Prostate gland (tissue), 2 donors: ENCODE data around the gene SEPTIN5. TPM values are rescaled to one million over a fixed set of nuclear protein-coding genes. Genes with fewer than 3 reads are reported as not detected.

Source experiments
- DNase-seq: peaks from one replicate; pipeline ENCODE4 v3.0.0-alpha.2; 2019; ENCODE audit warnings: low spot score
- H3K27ac ChIP-seq, 2 donors: fragments of 200-600 bp; sonication (generic); 2 replicates each; pipeline ENCODE4 v1.5.1; 2017 to 2019
- H3K27me3 ChIP-seq: fragments of 200-600 bp; sonication (generic); replicated peaks from 2 replicates; pipeline ENCODE4 v1.5.1; 2019; ENCODE audit not compliant: insufficient read depth
- H3K36me3 ChIP-seq, 2 donors: fragments of 200-600 bp; sonication (generic); 1 replicate in 1 of 2; 2 replicates in 1 of 2; pipeline versions ENCODE4 v1.5.1 to v1.8.1; 2017 to 2019
- H3K4me1 ChIP-seq: fragments of 200-600 bp; sonication (generic); replicated peaks from 2 replicates; pipeline ENCODE4 v1.5.1; 2019
- H3K4me3 ChIP-seq, 2 donors: fragments of 200-600 bp; sonication (generic); 2 replicates each; pipeline ENCODE4 v1.5.1; 2017 to 2019
- H3K9me3 ChIP-seq: fragments of 200-600 bp; sonication (generic); 2 replicates; pipeline ENCODE4 v1.5.1; 2017
- CTCF ChIP-seq, 4 experiments: fragments of 200-600 bp in 2 of 4; fragments of 450-650 bp in 2 of 4; sonication (generic) in 2 of 4; IDR thresholded peaks; 1 replicate in 3 of 4; 2 replicates in 1 of 4; pipeline ENCODE4 v1.5.1; 2016 to 2019; ENCODE audit warnings: antibody characterized with exemption in 4 of 4, mild to moderate bottlenecking in 2 of 4, moderate library complexity in 2 of 4
- POLR2A ChIP-seq: fragments of 450-650 bp; IDR thresholded peaks from one replicate; pipeline ENCODE4 v1.6.1; 2016; ENCODE audit warnings: antibody characterized with exemption, mild to moderate bottlenecking
- POLR2AphosphoS5 ChIP-seq: sonication (generic); formaldehyde crosslinking; IDR thresholded peaks from one replicate; pipeline ENCODE4 v1.6.1; 2017; ENCODE audit warnings: antibody characterized with exemption
- WGBS: methylation state at CpG from one replicate; pipeline ENCODE4 v1.1.5; 2018; 5-methylcytosine and 5-hydroxymethylcytosine counted together
- intact Hi-C: fragments of 100-400 bp; cut with DNase I; formaldehyde crosslinking; loops from one replicate; pipeline ENCODE4 v1.14.2; 2022
- total RNA-seq, 2 donors: library from RNA; depleted of rRNA; stranded (reverse); fragments of >200 nt; gene quantifications; one replicate each; pipeline ENCODE4 v1.1.0, GENCODE V29; 2016

Gene SEPTIN5
- total RNA-seq, 2 donors from 2014 or later = 17.1 to 96.2 TPM

GRCh38 chr22:19754701-19755144 is 40.4 kb downstream of the SEPTIN5 start:
- 43% methylated on average over 14 of the region's 14 CpGs for WGBS
- no peak for DNase-seq

DNA sequence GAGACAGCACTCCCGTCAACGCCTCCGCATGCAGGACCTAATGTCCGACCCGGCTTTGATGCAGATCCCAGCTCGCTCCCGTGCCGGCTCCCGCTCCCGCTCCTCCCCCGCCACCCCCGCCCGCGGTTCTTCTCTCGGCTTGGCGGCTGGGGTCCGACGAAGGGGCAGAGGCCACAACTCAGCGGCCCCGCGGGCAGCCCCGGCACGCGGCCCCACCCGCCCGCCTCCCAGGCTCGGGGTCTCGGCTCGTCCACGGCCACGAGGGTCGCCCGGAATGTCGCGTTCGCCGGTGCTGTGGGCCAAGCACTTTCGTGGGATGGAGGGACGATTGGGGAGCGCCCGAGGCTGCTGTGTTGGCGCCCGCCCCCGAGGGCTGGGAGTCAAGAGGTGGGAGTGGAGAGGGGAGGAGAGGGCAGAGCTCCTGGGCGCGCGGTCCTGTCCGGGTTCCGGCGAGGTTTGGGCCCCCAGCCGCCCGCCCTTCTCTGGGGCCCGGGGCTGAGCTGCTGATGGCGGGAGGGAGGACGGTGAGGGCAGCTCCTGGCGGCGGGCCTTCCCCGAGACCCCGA is 40.9 kb downstream of the SEPTIN5 start:
- no peaks in the 10 kb centered on the region for H3K36me3 ChIP-seq
- WGBS = 1% methylated on average over 33 of the region's 59 CpGs
- H3K27ac ChIP-seq = no peak overlapping the region
- H3K4me3 ChIP-seq = peak overlapping the region in 1 of 2 donors; percentile 14
- intact Hi-C loops = no loop called here
- no peak for TF ChIP-seq CTCF (IDR thresholded peaks at IDR 0.05)
- no peak for TF ChIP-seq POLR2AphosphoS5
- no peak for TF ChIP-seq POLR2A
- peaks cover 5% of the 10 kb centered on the region for H3K4me1 ChIP-seq
- no peaks in the 10 kb centered on the region for H3K9me3 ChIP-seq
- no peak for DNase-seq
- H3K27me3 ChIP-seq = peaks cover 19% of the 10 kb centered on the region

More at GRCh38 chr22:19754701-19755144, 40.4 kb downstream of the SEPTIN5 start:
- no peak for TF ChIP-seq CTCF (IDR thresholded peaks at IDR 0.05)
- TF ChIP-seq POLR2A = no peak
- TF ChIP-seq POLR2AphosphoS5 = no peak
- intact Hi-C loops = no loop called here
- Histone ChIP-seq H3K9me3 (no peaks in the 10 kb centered on the region), H3K27ac (no peak overlapping the region), H3K36me3 (no peaks in the 10 kb centered on the region), H3K4me3 (no peak overlapping the region), H3K4me1 (peaks cover 5% of the 10 kb centered on the region), H3K27me3 (peaks cover 19% of the 10 kb centered on the region)

DNA sequence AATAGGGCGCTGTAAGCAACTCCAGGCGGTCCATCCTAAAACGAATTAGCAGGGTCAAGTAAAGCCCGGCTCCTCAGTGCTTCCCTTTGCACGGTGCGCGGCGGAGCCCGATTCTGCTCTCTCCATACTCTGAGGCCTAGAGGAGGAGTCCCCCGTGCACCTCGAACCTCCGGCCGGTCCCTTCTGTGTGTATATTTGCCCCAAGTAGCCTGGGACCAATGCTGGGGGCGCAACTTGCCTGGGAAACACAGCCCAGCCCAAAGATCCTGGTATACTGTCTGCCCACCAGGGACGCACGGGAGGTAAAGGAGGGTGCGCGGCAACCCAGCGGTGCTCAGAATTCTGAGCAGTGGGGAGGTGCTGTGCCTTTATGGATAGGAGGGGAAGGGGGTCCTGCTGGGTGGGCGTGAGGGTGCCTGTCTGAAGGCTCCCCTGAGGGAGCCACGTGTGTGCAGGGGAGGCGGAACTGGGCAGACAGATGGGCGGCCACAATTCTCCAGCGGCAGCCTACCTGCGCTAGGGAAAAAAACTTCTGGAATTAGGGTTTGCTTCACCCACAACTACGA is 41.5 kb downstream of the SEPTIN5 start:
- intact Hi-C loops = no loop called here
- 7% methylated on average over 25 of the region's 26 CpGs for WGBS
- H3K9me3 ChIP-seq = no peaks in the 10 kb centered on the region
- peaks cover 19% of the 10 kb centered on the region for H3K27me3 ChIP-seq
- TF ChIP-seq POLR2A (no peak), CTCF (IDR thresholded peaks at IDR 0.05) (no peak), POLR2AphosphoS5 (no peak)
- peaks cover 5% of the 10 kb centered on the region for H3K4me1 ChIP-seq
- DNase-seq = no peak
- no peak overlapping the region for H3K27ac ChIP-seq
- no peaks in the 10 kb centered on the region for H3K36me3 ChIP-seq
- H3K4me3 ChIP-seq = no peak overlapping the region

- Histone ChIP-seq H3K27ac (no peak overlapping the region), H3K4me3 (peak overlapping the region; percentile 18 to 29), H3K4me1 (peaks cover 5% of the 10 kb centered on the region), H3K36me3 (no peaks in the 10 kb centered on the region), H3K27me3 (peaks cover 19% of the 10 kb centered on the region), H3K9me3 (no peaks in the 10 kb centered on the region)
- intact Hi-C loops = no loop called here
- peak; percentile 68 for DNase-seq
- TF ChIP-seq POLR2AphosphoS5 = no peak
- TF ChIP-seq POLR2A = no peak
- peak; percentile 42 to 84 (median 70) for TF ChIP-seq CTCF (IDR thresholded peaks at IDR 0.05)
- 6% methylated on average over 58 of the region's 76 CpGs for WGBS
Measured at GRCh38 chr22:19756288-19757128, 42.2 kb downstream of the SEPTIN5 start.
